ENCODE measurements around the gene UBE2L3.
"Not testable (repeated sequence)": the region's sequence is repeated elsewhere in the genome, so short reads cannot be mapped to it uniquely, and the experiment has no call there.

UBE2L3 gene

GRCh38 chr22:21587803-21588611 is 20.5 kb downstream of the UBE2L3 start:
- peak in 1 of 2 experiments; percentile 15 for DNase-seq
- TF ChIP-seq POLR2A (IDR thresholded peaks at IDR 0.05; ENCODE audit: low read length) (no peak), GATA1 (IDR thresholded peaks at IDR 0.05; ENCODE audit: low read depth, low read length) (no peak)

- TF ChIP-seq POLR2A (IDR thresholded peaks at IDR 0.05; ENCODE audit: low read length) (no peak), GATA1 (IDR thresholded peaks at IDR 0.05; ENCODE audit: low read depth, low read length) (no peak)
- DNase-seq, result no peak
These were observed 21.9 kb downstream of the UBE2L3 start for GRCh38 chr22:21589396-21589795.

- DNase-seq, result no peak
- TF ChIP-seq GATA1 (IDR thresholded peaks at IDR 0.05; ENCODE audit: low read depth, low read length), result no peak
- no peak for TF ChIP-seq POLR2A (IDR thresholded peaks at IDR 0.05; ENCODE audit: low read length)
These were observed 23.5 kb downstream of the UBE2L3 start for GRCh38 chr22:21590809-21591641.

GRCh38 chr22:21591695-21592094 is 24.2 kb downstream of the UBE2L3 start:
- TF ChIP-seq GATA1 (IDR thresholded peaks at IDR 0.05; ENCODE audit: low read depth, low read length), result no peak
- DNase-seq, result no peak

- TF ChIP-seq POLR2A (IDR thresholded peaks at IDR 0.05; ENCODE audit: low read length) (no peak), GATA1 (IDR thresholded peaks at IDR 0.05; ENCODE audit: low read depth, low read length) (no peak)
These were observed 24.9 kb downstream of the UBE2L3 start for GRCh38 chr22:21592422-21592821.

GRCh38 chr22:21593406-21594232 is 26.1 kb downstream of the UBE2L3 start:
- peak in 1 of 2 experiments; percentile 9 for DNase-seq
- TF ChIP-seq GATA1 (IDR thresholded peaks at IDR 0.05; ENCODE audit: low read depth, low read length), result no peak
- TF ChIP-seq POLR2A (IDR thresholded peaks at IDR 0.05; ENCODE audit: low read length), result no peak

More at GRCh38 chr22:21592422-21592821, 24.9 kb downstream of the UBE2L3 start:
- DNase-seq, result no peak

GRCh38 chr22:21594865-21595452 is 27.4 kb downstream of the UBE2L3 start:
- TF ChIP-seq POLR2A (IDR thresholded peaks at IDR 0.05; ENCODE audit: low read length) (no peak), GATA1 (IDR thresholded peaks at IDR 0.05; ENCODE audit: low read depth, low read length) (no peak)
- no peak for DNase-seq

GRCh38 chr22:21596356-21597135 is 29.0 kb downstream of the UBE2L3 start:
- DNase-seq, result not testable (repeated sequence)

- TF ChIP-seq GATA1 (IDR thresholded peaks at IDR 0.05; ENCODE audit: low read depth, low read length) (no peak), POLR2A (IDR thresholded peaks at IDR 0.05; ENCODE audit: low read length) (no peak)
- no peak for DNase-seq
These were observed 30.8 kb downstream of the UBE2L3 start for GRCh38 chr22:21598302-21598701.

GRCh38 chr22:21599053-21599893 is 31.8 kb downstream of the UBE2L3 start:
- DNase-seq, result no peak
- TF ChIP-seq GATA1 (IDR thresholded peaks at IDR 0.05; ENCODE audit: low read depth, low read length), result no peak
- no peak for TF ChIP-seq POLR2A (IDR thresholded peaks at IDR 0.05; ENCODE audit: low read length)

GRCh38 chr22:21602579-21602978 is 35.1 kb downstream of the UBE2L3 start:
- DNase-seq, result no peak
- TF ChIP-seq GATA1 (IDR thresholded peaks at IDR 0.05; ENCODE audit: low read depth, low read length), result no peak
- no peak for TF ChIP-seq POLR2A (IDR thresholded peaks at IDR 0.05; ENCODE audit: low read length)

- TF ChIP-seq POLR2A (IDR thresholded peaks at IDR 0.05; ENCODE audit: low read length) (no peak), GATA1 (IDR thresholded peaks at IDR 0.05; ENCODE audit: low read depth, low read length) (no peak)
- no peak for DNase-seq
These were observed 36.5 kb downstream of the UBE2L3 start for GRCh38 chr22:21603973-21604372.
